ENCODE measurements around the gene ACSL1.
A peak's percentile ranks its signal among the peaks of the same experiment; 100 is the strongest.

DNA sequence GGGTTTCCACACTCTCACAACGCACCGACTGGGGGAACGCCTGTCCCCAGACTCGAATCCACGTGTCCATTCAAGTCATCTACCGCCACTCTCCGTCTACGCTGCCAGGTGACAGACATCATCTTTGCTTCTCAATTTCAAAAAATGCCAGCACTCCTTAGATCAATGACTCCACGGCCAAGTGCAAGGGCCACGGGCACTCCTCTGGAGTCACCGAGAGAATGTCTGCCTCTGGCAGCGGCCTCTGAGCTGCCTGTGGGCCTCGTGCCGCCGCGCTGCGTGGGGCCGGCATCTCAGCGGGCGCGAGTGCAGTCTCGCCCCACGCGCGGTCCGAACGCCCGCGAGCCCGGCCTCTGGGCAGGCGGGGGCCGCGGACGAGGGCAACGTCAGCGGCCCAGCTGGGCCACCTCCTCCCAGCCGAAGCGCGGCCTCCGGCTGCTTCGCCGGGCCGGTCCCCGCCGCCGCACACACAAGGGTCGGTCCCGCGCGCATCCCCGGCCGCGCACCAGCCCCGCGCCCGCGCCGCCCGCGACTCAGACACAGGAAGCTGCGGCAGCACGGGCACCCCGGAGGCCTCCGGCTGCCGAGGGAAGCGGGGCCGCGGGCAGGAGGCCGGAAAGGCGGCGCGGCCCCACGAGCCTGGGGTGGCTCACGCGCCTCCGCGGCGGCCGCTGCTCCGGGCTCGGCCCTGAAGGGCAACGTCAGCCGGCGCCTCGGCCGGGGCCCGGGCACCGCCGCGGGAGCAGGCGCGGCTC, 450 bp downstream of the ACSL1 start:
- TF ChIP-seq, protein P1, sequence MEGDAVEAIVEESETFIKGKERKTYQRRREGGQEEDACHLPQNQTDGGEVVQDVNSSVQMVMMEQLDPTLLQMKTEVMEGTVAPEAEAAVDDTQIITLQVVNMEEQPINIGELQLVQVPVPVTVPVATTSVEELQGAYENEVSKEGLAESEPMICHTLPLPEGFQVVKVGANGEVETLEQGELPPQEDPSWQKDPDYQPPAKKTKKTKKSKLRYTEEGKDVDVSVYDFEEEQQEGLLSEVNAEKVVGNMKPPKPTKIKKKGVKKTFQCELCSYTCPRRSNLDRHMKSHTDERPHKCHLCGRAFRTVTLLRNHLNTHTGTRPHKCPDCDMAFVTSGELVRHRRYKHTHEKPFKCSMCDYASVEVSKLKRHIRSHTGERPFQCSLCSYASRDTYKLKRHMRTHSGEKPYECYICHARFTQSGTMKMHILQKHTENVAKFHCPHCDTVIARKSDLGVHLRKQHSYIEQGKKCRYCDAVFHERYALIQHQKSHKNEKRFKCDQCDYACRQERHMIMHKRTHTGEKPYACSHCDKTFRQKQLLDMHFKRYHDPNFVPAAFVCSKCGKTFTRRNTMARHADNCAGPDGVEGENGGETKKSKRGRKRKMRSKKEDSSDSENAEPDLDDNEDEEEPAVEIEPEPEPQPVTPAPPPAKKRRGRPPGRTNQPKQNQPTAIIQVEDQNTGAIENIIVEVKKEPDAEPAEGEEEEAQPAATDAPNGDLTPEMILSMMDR (conservative IDR thresholded peaks at IDR 0.05) = no peak
- peak; percentile 85 for TF ChIP-seq ZFX (IDR thresholded peaks at IDR 0.05)
